CD4-positive, alpha-beta T cell (primary cell): ENCODE measurements around the gene MMP28. TPM values are rescaled to one million over a fixed set of nuclear protein-coding genes. Genes with fewer than 3 reads are reported as not detected.

Experiments used
- ATAC-seq: fragments of 200-7000 bp; cut with Tn5 transposase; one replicate; pipeline ENCODE4 v1.10.0; 2022; ENCODE audit warnings: mild to moderate bottlenecking; ENCODE audit not compliant: poor library complexity
- CTCF ChIA-PET: fragments of 350-600 bp; sonication (Branson Sonifier 250); formaldehyde crosslinking; loops from one replicate; lab custom pipeline; 2021; ENCODE audit warnings: antibody characterized with exemption, inconsistent platforms; lab: Charles Lee
- POLR2A ChIA-PET: fragments of 350-600 bp; sonication (Branson Sonifier 250); formaldehyde crosslinking; loops from one replicate; lab custom pipeline; 2021; ENCODE audit warnings: antibody characterized with exemption, inconsistent platforms; lab: Charles Lee
- DNase-seq, 14 experiments: peaks; one replicate each; pipeline ENCODE4 v3.0.0-alpha.2; 2013 to 2020; ENCODE audit warnings: mixed read lengths in 2 of 14
- H3K27ac ChIP-seq, 2 donors: one replicate each; pipeline versions ENCODE4 v1.5.1 to v1.7.0; 2013; ENCODE audit warnings: low read length in 2 of 2, low read depth in 1 of 2, mild to moderate bottlenecking in 1 of 2
- H3K27me3 ChIP-seq, 2 experiments: 1 replicate in 1 of 2; 2 replicates in 1 of 2; pipeline versions ENCODE4 v1.6.1 to v1.7.0; 2013; ENCODE audit warnings: low read length in 2 of 2, control low read depth in 1 of 2, mild to moderate bottlenecking in 1 of 2, moderate library complexity in 1 of 2; ENCODE audit not compliant: insufficient read depth in 2 of 2, control insufficient read depth in 1 of 2
- H3K36me3 ChIP-seq: one replicate; pipeline ENCODE4 v1.6.1; 2013; ENCODE audit warnings: low read length, control low read depth; ENCODE audit not compliant: insufficient read depth
- H3K4me1 ChIP-seq: one replicate; pipeline ENCODE4 v1.6.1; 2013; ENCODE audit warnings: low read length, control low read depth; ENCODE audit not compliant: insufficient read depth
- H3K4me3 ChIP-seq: one replicate; pipeline ENCODE4 v1.5.1; 2013; ENCODE audit warnings: mild to moderate bottlenecking, low read length, moderate library complexity
- H3K9me3 ChIP-seq, 2 experiments: 1 replicate in 1 of 2; 2 replicates in 1 of 2; pipeline versions ENCODE4 v1.6.1 to v1.7.0; 2013; ENCODE audit warnings: low read length in 2 of 2, mild to moderate bottlenecking in 2 of 2, control low read depth in 1 of 2, moderate library complexity in 1 of 2; ENCODE audit not compliant: control insufficient read depth in 1 of 2, insufficient read depth in 1 of 2
- H3K27ac Mint-ChIP-seq: one replicate; pipeline ENCODE4 v1.8.0; 2020; ENCODE audit warnings: mixed read lengths
- H3K27me3 Mint-ChIP-seq: one replicate; pipeline ENCODE4 v1.8.0; 2021; ENCODE audit warnings: mixed read lengths
- H3K36me3 Mint-ChIP-seq: one replicate; pipeline ENCODE4 v1.8.0; 2021; ENCODE audit warnings: low read depth, mixed read lengths
- H3K4me1 Mint-ChIP-seq: one replicate; pipeline ENCODE4 v1.8.0; 2021; ENCODE audit warnings: low read depth, mixed read lengths
- H3K4me3 Mint-ChIP-seq: one replicate; pipeline ENCODE4 v1.8.0; 2020; ENCODE audit warnings: mild to moderate bottlenecking, mixed read lengths
- H3K9me3 Mint-ChIP-seq: one replicate; pipeline ENCODE4 v1.8.0; 2020; ENCODE audit warnings: mixed read lengths
- CTCF ChIP-seq: fragments of 200-600 bp; IDR thresholded peaks from one replicate; pipeline ENCODE4 v1.8.0; 2022; ENCODE audit warnings: antibody characterized with exemption, mild to moderate bottlenecking
- intact Hi-C, 2 experiments: fragments of 100-400 bp; cut with DNase I in 1 of 2; cut with micrococcal nuclease in 1 of 2; formaldehyde crosslinking; loops; one replicate each; pipeline versions ENCODE4 v1.15.1 to v1.9.0; 2023 to 2025; cut with DNase I, micrococcal nuclease
- total RNA-seq, 174 experiments: library from RNA in 2 of 174; stranded (reverse) in 2 of 174; gene quantifications; one replicate each; pipeline ENCODE4 v1.2.3 and lab custom pipeline; 2021 to 2026

The MMP28 gene
- total RNA-seq, 2 experiments from 2014 or later, result 6.7 to 9.9 TPM

DNA sequence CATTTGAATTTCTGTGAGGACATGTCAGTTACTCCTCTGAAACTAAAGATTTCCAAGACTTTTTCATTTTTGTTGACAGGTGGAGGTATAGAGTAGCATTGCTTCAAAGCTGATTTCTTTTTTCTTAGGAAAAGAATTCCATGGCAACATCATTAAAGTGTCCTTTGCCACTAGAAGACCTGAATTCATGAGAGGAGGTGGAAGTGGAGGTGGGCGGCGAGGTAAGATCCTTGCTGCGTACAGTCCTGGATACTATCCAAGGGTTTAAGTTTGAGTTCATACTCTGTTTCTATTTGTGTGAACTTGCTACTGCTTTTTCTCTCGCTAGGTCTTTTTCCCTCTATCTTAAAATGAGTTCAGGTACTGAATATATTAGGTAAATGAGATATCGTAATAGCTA, 46.8 kb upstream of the MMP28 start:
- H3K4me3 Mint-ChIP-seq, result no peak overlapping the region
- no peaks in the 10 kb centered on the region for H3K4me1 Mint-ChIP-seq
- no peaks in the 10 kb centered on the region for H3K4me1 ChIP-seq
- no peak overlapping the region for H3K27ac Mint-ChIP-seq
- H3K4me3 ChIP-seq, result no peak overlapping the region
- no peak overlapping the region for H3K27ac ChIP-seq
- ChIA-PET CTCF (interaction anchor here (0.6 kb wide), 1 partner anchor 9 kb away, joined by 3 read pairs; no protein-coding TSS in a partner anchor), POLR2A (no interaction called here)
- H3K9me3 Mint-ChIP-seq, result no peaks in the 10 kb centered on the region
- no peaks in the 10 kb centered on the region for H3K27me3 Mint-ChIP-seq
- no peak for ATAC-seq
- peaks cover 92% of the 10 kb centered on the region for H3K36me3 ChIP-seq
- no peaks in the 10 kb centered on the region for H3K9me3 ChIP-seq
- H3K27me3 ChIP-seq, result no peaks in the 10 kb centered on the region
- TF ChIP-seq CTCF, result no peak
- intact Hi-C loops, result loop anchor here in 1 of 2 experiments (10.0 kb wide), 2 partner anchors 303 to 653 kb away; no protein-coding TSS in a partner anchor
- no peak for DNase-seq
- H3K36me3 Mint-ChIP-seq, result peaks cover 82% of the 10 kb centered on the region

DNA sequence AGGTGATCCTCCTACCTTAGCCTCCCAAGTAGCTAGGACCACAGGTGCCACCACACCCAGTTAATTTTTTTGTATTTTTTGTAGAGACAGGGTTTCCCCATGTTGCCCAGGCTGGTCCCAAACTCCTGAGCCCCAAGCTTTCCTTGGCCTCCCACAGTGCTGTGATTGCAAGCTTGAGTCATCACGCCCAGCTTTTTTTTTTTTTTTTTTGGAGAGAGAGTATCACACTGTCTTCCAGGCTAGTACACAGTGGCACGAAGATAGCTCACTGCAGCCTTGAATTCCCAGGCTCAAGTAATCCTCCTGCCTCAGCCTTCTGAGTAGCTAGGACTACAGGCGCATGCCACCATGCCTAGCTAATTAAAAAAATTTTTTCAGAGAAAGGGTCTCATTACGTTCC, 46.1 kb upstream of the MMP28 start:
- peaks cover 93% of the 10 kb centered on the region for H3K36me3 ChIP-seq
- POLR2A ChIA-PET, result interaction anchor here (0.6 kb wide), 1 partner anchor 49 kb away, joined by 5 read pairs; no protein-coding TSS in a partner anchor
- Mint-ChIP-seq H3K9me3 (no peaks in the 10 kb centered on the region), H3K36me3 (peaks cover 81% of the 10 kb centered on the region), H3K27me3 (no peaks in the 10 kb centered on the region), H3K4me3 (no peak overlapping the region), H3K27ac (no peak overlapping the region), H3K4me1 (no peaks in the 10 kb centered on the region)
- ATAC-seq (no peak), DNase-seq (no peak)
- CTCF ChIA-PET, result no interaction called here
- H3K9me3 ChIP-seq, result no peaks in the 10 kb centered on the region
- intact Hi-C loops, result loop anchor here in 1 of 2 experiments (10.0 kb wide), 2 partner anchors 303 to 653 kb away; no protein-coding TSS in a partner anchor
- no peak overlapping the region for H3K4me3 ChIP-seq
- H3K27ac ChIP-seq, result no peak overlapping the region
- H3K27me3 ChIP-seq, result no peaks in the 10 kb centered on the region
- no peak for TF ChIP-seq CTCF
- no peaks in the 10 kb centered on the region for H3K4me1 ChIP-seq

DNA sequence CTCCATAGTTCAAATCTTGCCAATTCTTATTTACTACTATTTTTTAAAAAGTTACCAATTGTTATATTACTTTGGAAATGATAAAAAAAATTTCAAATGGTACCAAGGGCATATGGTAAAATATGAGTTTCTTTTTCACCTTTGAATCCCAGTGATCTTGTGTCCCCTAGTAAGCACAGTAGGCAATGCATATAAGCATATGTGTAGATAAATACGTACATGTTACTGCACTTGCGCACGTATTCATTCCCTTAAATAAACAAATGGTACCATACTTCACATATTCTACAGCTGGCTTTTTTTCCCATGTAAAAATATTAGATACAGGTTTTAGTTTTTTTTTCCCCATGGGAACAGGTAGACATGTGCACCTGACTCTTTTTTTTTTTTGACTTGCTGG, 45.7 kb upstream of the MMP28 start:
- no peak overlapping the region for H3K4me3 Mint-ChIP-seq
- DNase-seq (no peak), ATAC-seq (no peak)
- no peaks in the 10 kb centered on the region for H3K4me1 Mint-ChIP-seq
- H3K36me3 Mint-ChIP-seq, result peaks cover 81% of the 10 kb centered on the region
- H3K9me3 Mint-ChIP-seq, result no peaks in the 10 kb centered on the region
- H3K36me3 ChIP-seq, result peaks cover 93% of the 10 kb centered on the region
- no peak overlapping the region for H3K27ac ChIP-seq
- no peaks in the 10 kb centered on the region for H3K27me3 ChIP-seq
- no peaks in the 10 kb centered on the region for H3K4me1 ChIP-seq
- POLR2A ChIA-PET, result interaction anchor here (0.6 kb wide), 1 partner anchor 49 kb away, joined by 5 read pairs; no protein-coding TSS in a partner anchor
- no peaks in the 10 kb centered on the region for H3K9me3 ChIP-seq
- CTCF ChIA-PET, result no interaction called here
- intact Hi-C loops, result loop anchor here in 1 of 2 experiments (10.0 kb wide), 2 partner anchors 304 to 654 kb away; no protein-coding TSS in a partner anchor
- no peaks in the 10 kb centered on the region for H3K27me3 Mint-ChIP-seq
- TF ChIP-seq CTCF, result no peak
- no peak overlapping the region for H3K4me3 ChIP-seq
- H3K27ac Mint-ChIP-seq, result no peak overlapping the region
